B cell (primary cell): ENCODE data around the gene FXYD1.

Source experiments
- EZH2 ChIP-seq: IDR thresholded peaks from 2 replicates; pipeline ENCODE4 v1.6.1; 2012; ENCODE audit warnings: borderline replicate concordance, low read depth, mild to moderate bottlenecking, moderate library complexity, low read length; ENCODE audit not compliant: insufficient read depth, poor library complexity, severe bottlenecking
- TF ChIP-seq, protein P1 (sequence below): fragments of 200-600 bp; IDR thresholded peaks from one replicate; pipeline ENCODE4 v1.8.0; 2022; ENCODE audit warnings: antibody characterized with exemption, mild to moderate bottlenecking

DNA sequence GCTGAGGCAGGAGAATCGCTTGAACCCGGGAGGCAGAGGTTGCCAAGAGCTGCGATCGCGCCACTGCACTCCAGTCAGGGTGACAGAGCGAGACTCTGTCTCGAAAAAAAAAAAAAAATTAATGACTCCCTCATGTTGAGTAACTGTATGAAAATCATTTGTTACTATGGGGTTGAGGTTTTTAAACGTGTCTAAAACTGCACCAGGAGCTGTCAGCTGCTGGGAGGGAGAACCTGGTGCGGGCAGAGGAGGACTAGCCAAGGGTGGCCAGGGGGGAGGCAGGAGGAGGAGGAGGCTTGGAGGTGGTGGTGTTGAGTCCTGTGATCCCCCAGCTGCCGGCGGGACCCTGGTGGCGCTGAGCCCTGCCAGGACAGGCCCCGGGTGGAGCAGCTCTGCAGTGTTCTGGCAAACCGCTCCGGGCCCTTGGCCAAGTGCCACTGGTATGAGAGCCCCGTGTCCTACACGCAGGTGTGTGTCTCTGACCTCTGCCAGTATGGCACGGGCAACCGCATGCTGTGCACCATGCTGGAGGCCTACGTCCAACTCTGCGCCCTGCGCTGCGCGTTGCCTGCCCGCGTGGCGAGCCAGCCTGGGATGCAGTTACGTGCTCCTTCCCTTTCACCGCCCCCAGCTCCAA, 40.1 kb upstream of the FXYD1 start:
- TF ChIP-seq, protein P1, sequence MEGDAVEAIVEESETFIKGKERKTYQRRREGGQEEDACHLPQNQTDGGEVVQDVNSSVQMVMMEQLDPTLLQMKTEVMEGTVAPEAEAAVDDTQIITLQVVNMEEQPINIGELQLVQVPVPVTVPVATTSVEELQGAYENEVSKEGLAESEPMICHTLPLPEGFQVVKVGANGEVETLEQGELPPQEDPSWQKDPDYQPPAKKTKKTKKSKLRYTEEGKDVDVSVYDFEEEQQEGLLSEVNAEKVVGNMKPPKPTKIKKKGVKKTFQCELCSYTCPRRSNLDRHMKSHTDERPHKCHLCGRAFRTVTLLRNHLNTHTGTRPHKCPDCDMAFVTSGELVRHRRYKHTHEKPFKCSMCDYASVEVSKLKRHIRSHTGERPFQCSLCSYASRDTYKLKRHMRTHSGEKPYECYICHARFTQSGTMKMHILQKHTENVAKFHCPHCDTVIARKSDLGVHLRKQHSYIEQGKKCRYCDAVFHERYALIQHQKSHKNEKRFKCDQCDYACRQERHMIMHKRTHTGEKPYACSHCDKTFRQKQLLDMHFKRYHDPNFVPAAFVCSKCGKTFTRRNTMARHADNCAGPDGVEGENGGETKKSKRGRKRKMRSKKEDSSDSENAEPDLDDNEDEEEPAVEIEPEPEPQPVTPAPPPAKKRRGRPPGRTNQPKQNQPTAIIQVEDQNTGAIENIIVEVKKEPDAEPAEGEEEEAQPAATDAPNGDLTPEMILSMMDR, result no peak
- TF ChIP-seq EZH2, result no peak
